Erythroblast (primary cell): Measurements from ENCODE around the gene PRUNE1.

ENCODE experiments used
- GATA1 ChIP-seq: IDR thresholded peaks from 2 replicates; pipeline ENCODE4 v1.6.1; 2011; ENCODE audit warnings: low read depth, mild to moderate bottlenecking, control low read depth, low read length, moderate library complexity
- POLR2A ChIP-seq: IDR thresholded peaks from 2 replicates; pipeline ENCODE4 v1.6.1; 2011; ENCODE audit warnings: mild to moderate bottlenecking, low read length

- TF ChIP-seq POLR2A = no peak
- no peak for TF ChIP-seq GATA1
These were observed 33.4 kb upstream of the PRUNE1 start, which contains the start of gene CERS2 for GRCh38 chr1:150974580-150975478.
